ENCODE results near the gene DACT3.

- TF ChIP-seq CTCF (IDR thresholded peaks at IDR 0.05; ENCODE audit: low read length) = no peak
- no peak for TF ChIP-seq EZH2 (IDR thresholded peaks at IDR 0.05; ENCODE audit: borderline replicate concordance, low read length)
These were observed 58.4 kb downstream of the DACT3 start for GRCh38 chr19:46602392-46603194.
